ENCODE results near the gene SLC22A5.

- TF ChIP-seq HDAC2 (IDR thresholded peaks at IDR 0.05), result no peak
- TF ChIP-seq USF2 (IDR thresholded peaks at IDR 0.05), result no peak
- no peak for TF ChIP-seq ZC3H11A (IDR thresholded peaks at IDR 0.05)
- TF ChIP-seq RFX5 (IDR thresholded peaks at IDR 0.05), result no peak
Observed at GRCh38 chr5:132322266-132322665, 47.2 kb upstream of the SLC22A5 start.
